GM18519 (cell line): ENCODE data around the gene GRM5.

Experiments used
- ATAC-seq: cut with Tn5 transposase; IDR thresholded peaks from one replicate; pipeline ENCODE4 v1.9.1; 2021; ENCODE audit warnings: mild to moderate bottlenecking, moderate library complexity; ENCODE audit not compliant: unreplicated experiment, low FRiP score

GRM5 gene

DNA sequence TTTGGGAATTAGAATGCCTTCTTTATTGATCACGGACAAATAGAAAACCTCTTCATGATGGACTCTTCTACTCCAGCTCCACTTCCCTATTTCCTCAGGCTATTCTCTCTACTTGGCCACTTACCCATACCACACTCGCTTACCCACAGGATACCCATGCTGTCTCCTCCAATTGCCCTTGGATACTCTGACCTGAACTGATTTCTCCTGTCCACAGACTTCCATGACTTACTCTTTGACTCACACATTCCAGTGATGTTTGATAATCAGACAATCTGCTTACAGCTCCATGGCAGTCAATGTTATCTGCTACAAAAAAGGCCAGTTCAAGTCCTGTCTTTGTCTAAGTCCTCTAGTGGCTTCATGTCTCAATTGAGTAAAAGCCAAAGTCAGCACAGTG, 436.3 kb downstream of the GRM5 start:
- ATAC-seq: no peak

DNA sequence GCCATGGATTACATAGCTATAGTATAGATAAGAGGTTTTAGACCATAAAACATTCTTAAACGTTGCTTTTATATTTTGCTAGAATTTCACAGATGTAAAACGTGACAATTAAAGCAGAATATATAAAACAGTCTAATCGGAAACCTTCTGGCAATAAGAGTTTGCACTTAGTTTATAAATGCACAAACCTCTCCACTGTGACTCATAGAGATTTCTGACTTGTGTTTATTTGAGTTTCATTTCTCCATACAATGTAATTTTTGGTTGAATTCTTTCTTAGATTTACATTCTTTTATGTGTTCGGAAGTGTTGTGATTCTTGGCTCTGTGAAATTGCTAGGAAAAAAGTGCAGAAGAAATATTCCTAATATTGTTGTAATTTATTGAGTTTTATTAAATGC, 439.6 kb downstream of the GRM5 start:
- no peak for ATAC-seq

DNA sequence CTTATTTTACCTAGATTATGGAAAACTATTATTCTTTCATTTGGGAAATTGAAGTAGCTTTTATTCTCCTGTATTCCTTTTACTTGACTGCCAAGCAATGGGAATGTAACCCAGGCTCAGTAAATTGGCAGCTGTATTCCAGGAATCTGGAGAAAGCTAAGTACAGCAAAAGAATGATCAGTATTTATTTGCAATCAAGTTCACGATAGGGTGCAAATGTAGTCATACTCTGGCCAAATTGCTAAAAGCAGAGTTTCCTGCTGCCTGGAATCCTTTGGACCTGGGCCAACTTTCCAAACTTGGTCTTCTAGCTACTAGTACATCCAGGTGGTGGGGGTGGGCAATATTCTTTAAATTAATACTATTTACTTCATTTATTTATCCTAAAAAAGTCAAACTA, 442.3 kb downstream of the GRM5 start:
- ATAC-seq: no peak

DNA sequence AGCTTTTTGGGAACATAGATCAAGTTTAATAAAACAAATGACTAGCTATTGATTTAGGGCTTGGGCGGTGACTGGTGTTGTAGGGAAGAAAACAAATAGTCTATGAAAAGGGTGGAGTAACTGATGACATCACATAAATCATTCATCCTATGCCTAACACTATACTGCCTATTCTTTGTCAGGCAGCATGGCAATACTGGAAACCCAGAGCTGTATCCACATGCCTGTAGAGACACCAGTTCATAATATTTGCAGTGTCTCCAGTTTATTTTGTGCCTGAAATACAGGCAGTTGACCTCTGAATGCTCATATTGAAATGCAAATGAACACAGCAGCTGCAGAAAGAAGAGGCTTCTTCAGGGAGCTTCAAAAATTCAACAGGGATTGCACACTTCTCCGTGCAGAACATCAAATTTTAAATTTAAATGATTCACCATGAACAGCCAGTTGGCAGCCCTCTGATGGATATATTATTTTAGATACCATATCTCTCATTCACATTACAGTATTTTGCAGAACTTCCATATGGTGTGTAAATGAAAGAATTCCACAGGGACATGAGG, 445.1 kb downstream of the GRM5 start:
- no peak for ATAC-seq

DNA sequence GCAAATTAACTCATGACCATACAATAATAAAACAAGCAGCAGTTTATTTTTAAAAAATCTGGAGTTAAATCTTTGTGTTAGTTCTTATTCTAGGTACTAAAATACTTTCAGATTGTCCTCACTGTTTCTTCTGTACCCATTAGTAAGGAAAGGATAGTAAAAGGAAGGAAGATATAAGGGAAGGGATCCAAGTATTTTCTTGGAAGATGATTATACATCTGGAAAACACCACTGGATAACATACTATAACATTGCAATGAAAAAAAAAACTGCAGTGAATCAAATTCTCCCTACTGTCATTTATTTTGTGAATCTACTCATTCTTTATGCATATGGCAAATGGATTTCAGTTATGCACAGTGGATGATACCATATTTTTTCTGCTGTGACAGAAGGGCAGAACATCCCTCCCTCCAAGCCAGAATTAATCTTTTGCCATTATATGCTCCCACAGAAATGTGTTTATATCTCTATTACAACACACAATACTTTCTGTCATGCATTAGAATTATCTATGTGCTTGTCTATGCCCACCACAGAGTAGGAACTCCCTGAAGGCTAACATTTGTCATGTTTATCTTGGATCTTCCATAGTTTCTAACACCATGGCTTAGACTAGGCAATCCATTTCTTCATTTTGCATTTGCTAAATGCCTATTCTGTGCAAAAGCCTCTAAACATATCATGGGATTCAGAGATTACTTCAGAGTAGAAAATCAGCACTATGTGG, 446.0 kb downstream of the GRM5 start:
- no peak for ATAC-seq

DNA sequence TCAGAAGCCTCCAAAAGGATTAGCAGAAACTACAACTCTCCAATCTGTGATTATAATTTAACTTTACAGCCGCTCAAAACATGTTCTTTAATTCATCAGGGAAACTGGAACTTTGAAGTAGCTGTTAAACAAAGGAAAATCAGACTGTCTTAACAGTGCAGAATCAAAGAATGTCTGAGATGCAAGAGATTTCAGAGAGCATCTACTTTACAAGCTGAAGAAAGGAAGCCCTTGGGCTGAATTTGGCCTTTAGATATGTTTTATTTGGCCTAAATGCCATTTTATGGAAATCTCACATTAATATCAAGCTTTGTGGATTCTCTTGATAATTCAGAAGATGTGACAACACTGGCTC, 446.7 kb downstream of the GRM5 start:
- ATAC-seq: no peak

DNA sequence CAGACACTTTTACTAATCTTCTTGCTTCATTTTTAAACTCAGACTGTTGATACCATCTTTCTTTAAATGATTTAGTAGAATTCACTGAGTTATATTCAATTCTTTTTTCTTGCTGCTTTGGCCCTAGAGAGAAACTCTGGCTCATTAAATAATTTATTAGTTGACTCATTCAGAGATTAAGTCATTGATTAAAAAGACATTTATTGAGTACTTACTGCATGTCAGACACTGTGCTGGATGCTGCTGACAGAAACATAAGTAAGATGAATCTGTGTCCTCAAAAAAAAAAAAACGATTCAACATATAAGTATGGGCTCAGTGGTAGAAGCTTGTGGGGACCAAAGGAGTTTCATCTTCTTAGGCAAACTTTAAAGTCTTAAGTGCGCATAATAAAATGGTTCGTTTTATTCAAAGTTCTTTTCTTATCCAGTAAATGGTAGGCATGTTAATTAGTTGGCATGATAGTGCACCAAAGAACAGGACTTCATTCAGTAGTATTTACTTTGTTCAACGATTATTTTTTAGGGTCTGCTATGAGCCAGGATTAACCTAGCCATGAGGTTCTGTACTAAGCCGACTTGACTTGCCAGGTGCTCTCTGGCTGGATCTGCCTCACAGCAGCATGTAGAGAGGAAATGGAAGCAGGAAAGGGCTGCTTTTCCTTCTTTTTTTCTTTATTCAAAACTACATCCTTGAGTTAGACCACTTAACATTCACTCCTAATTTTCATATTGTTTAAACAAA, 447.3 kb downstream of the GRM5 start:
- ATAC-seq: no peak

DNA sequence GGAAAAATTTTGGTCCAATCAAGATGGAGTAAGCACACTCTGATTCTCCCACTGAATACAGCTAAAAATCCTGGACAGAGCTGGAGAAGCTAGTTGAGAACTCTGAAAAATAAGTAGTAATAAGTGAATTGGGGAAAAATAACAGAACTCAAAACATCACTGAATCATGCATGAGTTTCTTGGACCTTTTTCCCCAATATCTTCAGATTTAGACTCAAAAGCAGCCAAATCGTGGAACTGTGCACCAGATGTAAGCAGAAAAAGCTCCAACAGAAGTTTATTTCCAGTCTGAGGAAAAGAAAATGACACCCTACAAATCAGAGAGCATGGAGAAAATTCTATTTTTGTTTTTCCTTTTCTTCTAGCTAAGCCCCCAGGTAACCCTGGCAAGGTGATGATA, 448.6 kb downstream of the GRM5 start:
- no peak for ATAC-seq

DNA sequence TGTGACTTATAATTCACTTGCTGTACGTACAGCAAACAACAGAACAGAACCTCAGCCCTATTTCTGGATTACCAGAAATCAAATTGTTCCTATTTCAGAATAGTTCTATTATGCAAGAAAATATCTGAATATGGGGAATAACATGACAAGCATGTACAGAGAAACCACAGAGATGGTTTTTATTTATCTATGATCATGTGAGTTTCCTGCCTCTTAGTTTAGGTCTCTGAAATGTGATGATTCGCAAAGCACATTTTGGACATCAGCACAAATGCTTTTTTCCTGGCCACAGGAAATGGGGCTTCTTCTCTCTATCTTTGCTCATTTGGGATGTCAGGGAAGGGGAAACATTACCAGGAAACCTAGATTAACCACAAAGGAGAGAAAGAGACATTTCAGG, 461.5 kb downstream of the GRM5 start:
- no peak for ATAC-seq

DNA sequence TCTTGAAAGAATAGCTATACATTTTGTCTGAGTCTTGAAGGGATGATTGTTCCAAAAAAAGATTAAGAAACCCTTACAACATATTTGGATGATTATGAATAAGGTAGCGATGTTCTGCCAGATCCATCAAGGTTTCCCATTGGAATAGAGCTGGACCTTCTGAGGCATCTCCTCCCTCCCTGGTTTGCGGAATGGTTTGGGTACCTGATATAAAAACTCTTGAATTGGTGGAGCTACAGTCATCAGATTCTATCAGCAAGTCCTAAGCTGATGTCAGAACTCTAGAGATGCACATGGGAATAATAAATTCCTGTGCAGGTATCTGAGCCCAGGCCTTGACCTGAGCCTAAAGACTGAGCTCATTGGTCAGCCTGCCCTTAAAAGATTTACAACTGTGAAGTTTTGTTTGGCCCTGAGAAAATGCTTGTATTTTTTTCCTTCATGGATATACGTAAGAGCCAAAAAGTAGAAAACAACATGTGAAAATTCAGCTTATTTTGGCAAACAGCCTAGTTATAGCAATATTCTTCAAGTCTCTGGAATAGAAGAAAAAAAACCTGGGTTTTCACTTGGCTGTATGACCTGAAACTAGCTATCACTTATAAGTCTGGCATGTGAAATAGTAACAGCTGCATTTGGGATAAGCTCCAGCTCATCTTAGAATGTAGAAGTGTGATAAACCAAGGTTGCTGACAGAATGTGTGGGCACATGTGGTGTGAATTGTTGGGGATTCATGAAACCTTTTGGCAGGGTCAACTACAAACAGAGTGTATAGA, 462.5 kb downstream of the GRM5 start:
- no peak for ATAC-seq

DNA sequence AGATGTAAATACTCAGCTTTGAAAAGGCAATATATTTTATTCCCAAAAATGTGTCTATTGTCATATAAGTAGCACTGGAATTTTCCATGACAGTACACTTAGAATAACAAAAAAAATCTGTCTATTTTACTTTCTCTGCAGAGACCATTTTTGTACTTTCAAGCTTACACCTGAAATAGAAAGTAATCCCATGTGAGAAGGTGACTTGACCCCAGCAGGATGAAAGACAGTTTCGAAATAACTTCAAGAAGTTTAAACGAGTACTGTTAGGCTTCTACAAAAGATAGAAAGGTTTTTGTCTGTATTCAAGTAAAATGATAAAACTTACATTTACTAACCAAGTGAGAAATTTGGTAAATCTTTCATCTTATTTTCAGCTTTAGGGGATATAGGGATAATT, 468.4 kb downstream of the GRM5 start:
- ATAC-seq: no peak

DNA sequence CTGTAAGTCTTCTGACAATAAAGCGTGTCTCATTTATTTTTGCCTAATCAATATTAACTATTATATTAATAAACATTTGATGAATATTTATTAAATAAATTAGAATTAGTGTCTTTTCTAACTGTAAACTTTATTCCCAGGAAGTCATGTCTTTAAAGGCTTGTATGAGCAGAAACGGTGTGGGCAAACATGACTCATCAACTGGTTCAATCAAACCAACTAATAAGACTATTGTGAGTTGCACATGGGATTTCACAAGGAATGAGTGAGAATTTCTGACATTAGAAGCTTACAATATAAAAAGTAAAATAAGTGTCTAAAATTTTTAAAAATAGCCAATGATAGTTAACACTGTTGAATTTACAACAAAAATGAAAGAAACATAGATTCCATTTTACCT, 469.0 kb downstream of the GRM5 start:
- no peak for ATAC-seq

DNA sequence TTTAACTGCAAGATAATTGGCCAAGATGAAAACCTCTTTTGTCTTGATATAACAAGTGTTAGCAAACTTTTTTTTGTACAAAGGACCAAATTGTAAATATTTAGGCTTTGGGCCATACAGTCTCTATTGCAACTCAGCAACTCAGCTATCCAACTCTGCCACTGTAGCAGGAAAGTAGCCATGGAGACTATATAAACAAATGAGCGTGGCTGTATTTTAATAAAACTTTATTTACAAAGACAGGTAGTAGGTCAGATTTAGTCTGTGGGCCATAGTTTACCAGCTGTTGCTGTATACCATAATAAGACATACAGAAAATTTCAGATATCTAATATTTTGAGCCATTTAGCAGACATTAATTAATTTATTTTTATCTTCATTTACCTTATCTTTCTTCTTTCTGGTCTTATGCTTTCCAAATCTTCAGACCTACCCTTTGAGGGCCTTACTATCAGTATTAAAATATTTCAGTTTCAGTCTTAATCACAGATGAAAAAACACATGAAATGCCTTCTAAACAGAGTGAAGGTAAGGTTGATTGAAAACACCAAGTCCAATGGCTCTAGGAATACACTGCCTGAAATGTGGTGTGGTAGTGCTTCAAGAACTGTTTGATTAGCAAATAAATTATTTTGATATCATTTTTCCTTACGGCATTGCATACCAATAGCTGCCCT, 471.4 kb downstream of the GRM5 start:
- ATAC-seq: no peak

DNA sequence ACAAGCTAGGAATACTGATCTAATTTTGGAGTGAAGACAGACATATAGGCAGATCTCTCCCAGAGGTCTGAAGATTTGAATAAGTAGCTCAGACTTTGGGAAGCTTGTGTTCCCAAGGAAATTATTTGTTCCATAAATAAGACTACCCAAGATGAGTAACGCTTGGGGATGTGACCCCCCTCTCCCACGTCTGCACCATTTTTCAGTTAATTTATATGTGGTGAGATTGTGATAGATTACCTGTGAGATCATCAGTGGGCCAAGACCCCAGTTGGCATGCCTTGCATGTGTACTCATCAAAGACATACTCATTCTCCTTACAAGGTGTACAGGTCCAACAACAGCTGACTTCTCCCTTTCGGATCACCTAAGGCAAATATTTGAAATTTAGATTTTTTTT, 475.4 kb downstream of the GRM5 start:
- ATAC-seq: no peak

DNA sequence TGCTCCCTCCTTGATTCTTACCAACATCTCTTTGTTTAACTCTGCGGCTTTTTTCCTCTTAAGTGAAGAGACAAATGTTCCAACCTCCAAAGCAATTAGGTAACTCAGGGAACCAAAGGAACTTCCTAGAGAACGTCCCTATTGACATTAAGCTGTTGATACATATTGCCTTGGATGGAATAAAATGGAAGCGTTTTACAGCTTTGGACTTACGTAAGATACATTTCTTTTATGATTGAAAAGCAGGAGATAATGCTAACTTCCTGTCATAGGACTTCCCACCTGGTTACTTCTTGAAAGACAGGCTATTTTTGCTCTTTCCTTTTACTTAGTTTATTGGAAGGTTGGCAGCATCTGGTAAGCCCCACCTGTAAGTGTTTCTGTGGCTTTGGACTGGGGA, 482.5 kb downstream of the GRM5 start:
- no peak for ATAC-seq

DNA sequence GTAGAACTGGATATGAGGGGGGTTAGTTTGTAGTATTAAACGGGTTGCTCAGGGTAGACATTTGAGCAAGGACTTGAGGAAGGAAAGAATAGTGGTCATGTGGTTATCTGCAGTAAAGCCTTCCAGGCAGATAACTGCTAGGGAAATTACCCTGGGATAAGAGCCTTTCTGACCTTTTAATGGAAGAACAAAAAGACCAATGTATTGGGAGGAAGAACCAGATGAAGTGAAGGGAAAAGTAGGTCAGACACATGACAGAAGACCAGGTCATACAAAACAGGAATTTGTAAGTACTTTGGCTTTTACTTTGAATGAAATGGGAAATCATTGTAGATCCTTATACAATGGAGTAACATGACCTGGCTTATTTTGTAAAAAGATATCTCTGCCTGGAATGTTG, 486.3 kb downstream of the GRM5 start:
- no peak for ATAC-seq

DNA sequence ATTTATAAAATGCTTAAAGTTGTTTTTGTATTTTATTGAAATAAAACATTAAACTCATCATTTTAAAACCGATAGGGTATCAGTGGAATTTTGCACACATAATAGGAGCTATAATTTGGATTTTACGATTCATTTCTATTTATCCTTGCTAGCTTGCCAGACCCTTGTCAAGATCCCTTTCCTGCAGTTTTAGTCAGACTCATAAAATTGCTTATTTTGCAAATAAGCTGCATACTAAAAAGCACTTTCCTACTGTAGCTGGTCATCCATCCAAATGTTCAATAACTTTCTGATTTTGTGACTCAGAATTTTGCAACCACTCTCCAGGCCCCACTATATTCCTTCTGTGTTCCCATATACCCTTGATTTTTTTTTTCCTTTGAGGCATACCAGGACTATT, 489.0 kb downstream of the GRM5 start:
- no peak for ATAC-seq

DNA sequence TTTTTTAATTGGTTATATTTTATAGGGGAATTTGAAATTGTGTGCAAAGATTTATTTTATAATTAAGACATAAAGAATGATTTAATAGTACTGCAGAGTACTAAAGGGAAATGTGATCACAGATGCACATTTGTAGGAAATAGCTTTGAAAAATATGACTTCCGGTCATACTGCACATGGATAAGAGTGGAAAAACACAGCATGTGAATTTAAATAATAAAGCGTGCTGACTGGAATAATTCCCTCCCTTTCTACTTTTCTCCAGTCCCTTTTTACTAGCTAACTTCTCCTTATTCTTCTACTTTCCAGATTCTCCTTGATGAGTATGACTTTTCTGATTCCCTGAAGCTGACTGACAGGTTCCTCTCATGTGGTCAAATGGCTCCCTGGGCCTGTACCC, 489.9 kb downstream of the GRM5 start:
- no peak for ATAC-seq

DNA sequence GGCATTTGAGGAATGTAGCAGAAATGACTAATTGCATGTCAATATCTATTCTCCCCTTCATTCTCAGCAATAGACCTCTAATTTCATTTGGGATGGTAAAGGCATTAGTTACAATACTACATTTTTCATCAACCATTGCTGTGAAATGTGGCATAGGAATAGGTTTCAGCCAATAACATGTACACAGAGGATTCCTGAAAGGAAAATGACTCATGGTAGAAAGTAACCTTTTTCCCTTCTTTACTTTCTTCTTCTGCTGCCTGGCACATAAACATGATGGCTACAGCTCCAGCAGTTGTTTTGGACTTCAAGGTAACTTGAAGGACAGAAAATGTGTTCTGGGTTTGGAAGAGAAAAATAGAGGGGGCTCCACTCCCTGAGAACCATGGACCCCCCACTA, 496.4 kb downstream of the GRM5 start:
- no peak for ATAC-seq

DNA sequence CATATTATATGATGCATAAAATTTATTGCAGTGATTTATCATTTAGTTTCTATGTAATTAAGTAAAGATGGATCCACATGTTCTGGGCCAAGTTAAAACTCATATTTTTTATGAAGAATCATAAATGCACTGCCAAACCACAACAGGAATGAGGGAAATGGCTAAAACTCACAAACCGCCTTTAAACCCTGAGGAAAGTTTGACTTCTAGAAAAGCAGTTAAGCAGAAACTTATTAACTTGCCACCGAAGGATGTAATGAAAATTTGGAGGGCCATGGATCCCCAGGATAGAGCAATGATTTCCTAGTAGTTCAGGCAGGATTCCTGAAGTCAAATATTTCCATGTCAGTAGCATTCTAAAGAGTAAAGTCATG, 510.0 kb downstream of the GRM5 start:
- ATAC-seq: no peak
